NCI-H345 (cell line): ENCODE measurements around the gene ZNF182.
"Not testable (repeated sequence)": the region's sequence is repeated elsewhere in the genome, so short reads cannot be mapped to it uniquely, and the experiment has no call there.

Experiments used
- DNase-seq: peaks from one replicate; lab custom pipeline; 2025; lab: John Stamatoyannopoulos, UW

ZNF182 gene

GRCh38 chrX:48001260-48001659 is 2.5 kb downstream of the ZNF182 start:
- no peak for DNase-seq

GRCh38 chrX:47992669-47993068 is 11.1 kb downstream of the ZNF182 start:
- no peak for DNase-seq

- DNase-seq: no peak
Observed at GRCh38 chrX:47992095-47992380, 11.8 kb downstream of the ZNF182 start.

- DNase-seq: no peak
Observed at GRCh38 chrX:47991263-47992094, 12.3 kb downstream of the ZNF182 start.

GRCh38 chrX:47976254-47977151 is 27.3 kb downstream of the ZNF182 start:
- DNase-seq: no peak

- DNase-seq: no peak
Observed at GRCh38 chrX:47973235-47973634, 30.6 kb downstream of the ZNF182 start.

- not testable (repeated sequence) for DNase-seq
Observed at GRCh38 chrX:47965526-47965925, 38.3 kb downstream of the ZNF182 start.

GRCh38 chrX:47961830-47962229 is 42.0 kb downstream of the ZNF182 start:
- DNase-seq: not testable (repeated sequence)

GRCh38 chrX:47960406-47960805 is 43.4 kb downstream of the ZNF182 start:
- DNase-seq: no peak

- DNase-seq: peak; percentile 39
Observed at GRCh38 chrX:47958761-47959342, 44.9 kb downstream of the ZNF182 start.

GRCh38 chrX:47958206-47958605 is 45.6 kb downstream of the ZNF182 start:
- DNase-seq: not testable (repeated sequence)

GRCh38 chrX:47956016-47956415 is 47.8 kb downstream of the ZNF182 start:
- DNase-seq: no peak

GRCh38 chrX:47955295-47955694 is 48.5 kb downstream of the ZNF182 start:
- DNase-seq: not testable (repeated sequence)

- no peak for DNase-seq
Observed at GRCh38 chrX:47941423-47941822, 62.4 kb downstream of the ZNF182 start.

GRCh38 chrX:47940448-47940847 is 63.3 kb downstream of the ZNF182 start:
- DNase-seq: no peak

GRCh38 chrX:47936940-47937317 is 66.9 kb downstream of the ZNF182 start:
- DNase-seq: no peak

GRCh38 chrX:47936224-47936939 is 67.4 kb downstream of the ZNF182 start:
- DNase-seq: peak; percentile 1

GRCh38 chrX:47933946-47934345 is 69.8 kb downstream of the ZNF182 start:
- DNase-seq: no peak

GRCh38 chrX:47931970-47932369 is 71.8 kb downstream of the ZNF182 start:
- not testable (repeated sequence) for DNase-seq

- DNase-seq: no peak
Observed at GRCh38 chrX:47927212-47927611, 76.6 kb downstream of the ZNF182 start.
